Aorta (tissue), 5 donors: ENCODE measurements around the gene CYTH3. TPM values are rescaled to one million over a fixed set of nuclear protein-coding genes. Genes with fewer than 3 reads are reported as not detected.
"Not testable (repeated sequence)": the region's sequence is repeated elsewhere in the genome, so short reads cannot be mapped to it uniquely, and the experiment has no call there.

Source experiments
- ATAC-seq: fragments of 200-7000 bp; cut with Tn5 transposase; one replicate; pipeline ENCODE4 v1.9.1; 2022; ENCODE audit warnings: moderate library complexity; ENCODE audit not compliant: low FRiP score
- DNase-seq, 2 donors: peaks; one replicate each; pipeline ENCODE4 v3.0.0-alpha.2; 2020
- H3K27ac ChIP-seq, 2 donors: one replicate each; pipeline ENCODE4 v1.5.1; 2013; ENCODE audit warnings: low read length in 2 of 2, mild to moderate bottlenecking in 2 of 2, moderate library complexity in 2 of 2, control low read depth in 1 of 2, inconsistent platforms in 1 of 2, low read depth in 1 of 2
- H3K27me3 ChIP-seq, 2 donors: one replicate each; pipeline ENCODE4 v1.6.1; 2013; ENCODE audit warnings: control low read depth in 1 of 2, low read length in 1 of 2, mild to moderate bottlenecking in 1 of 2, moderate library complexity in 1 of 2; ENCODE audit not compliant: insufficient read depth in 2 of 2, control insufficient read depth in 1 of 2
- H3K36me3 ChIP-seq, 2 donors: one replicate each; pipeline ENCODE4 v1.6.1; 2013; ENCODE audit warnings: control low read depth in 1 of 2, low read length in 1 of 2, mild to moderate bottlenecking in 1 of 2; ENCODE audit not compliant: insufficient read depth in 2 of 2, control insufficient read depth in 1 of 2
- H3K4me1 ChIP-seq, 2 donors: one replicate each; pipeline ENCODE4 v1.6.1; 2013; ENCODE audit warnings: low read length in 2 of 2, control low read depth in 1 of 2, mild to moderate bottlenecking in 1 of 2, moderate library complexity in 1 of 2; ENCODE audit not compliant: insufficient read depth in 2 of 2, control insufficient read depth in 1 of 2
- H3K4me3 ChIP-seq, 2 donors: one replicate each; pipeline ENCODE4 v1.5.1; 2013; ENCODE audit warnings: low read length in 2 of 2, control low read depth in 1 of 2, mild to moderate bottlenecking in 1 of 2
- H3K9me3 ChIP-seq: one replicate; pipeline ENCODE4 v1.6.1; 2013; ENCODE audit warnings: mild to moderate bottlenecking, low read length; ENCODE audit not compliant: control insufficient read depth
- WGBS, 2 donors: extraction: QIAGEN DNeasy Blood & Tissue Kit; methylation state at CpG; one replicate each; pipeline ENCODE4 v1.1.7; 2013; 5-methylcytosine and 5-hydroxymethylcytosine counted together
- intact Hi-C, 2 donors: fragments of 100-400 bp; cut with DNase I; formaldehyde crosslinking; loops; one replicate each; pipeline versions ENCODE4 v1.14.2 to v1.15.0; 2022
- polyA plus RNA-seq, 2 donors: library from polyadenylated mRNA; stranded (reverse); fragments of 200-250 nt; gene quantifications; one replicate each; pipeline ENCODE4 v1.2.3, GENCODE V29; 2013
- total RNA-seq, 2 donors: library from RNA; stranded (reverse); fragmentation: NEBNext Ultra II Directional; extraction: Animal tissue kit (Norgen Biotek cat#: 25700); gene quantifications; one replicate each; pipeline ENCODE4 v1.2.1, GENCODE V29; 2021
- donor health status: healthy with polysubstance abuse.
- donor health status: Bipolar disorder and iron deficiency.
- donor health status: DM: no; HTN: no; CAD: no.
- donor health status: DM: no; HTN: no; CAD: no.
- donor health status: DM: yes; HTN: yes; CAD: no.

CYTH3 gene
- total and polyA plus RNA-seq, 4 donors = 20.2 to 63.7 (median 49.0) TPM

DNA sequence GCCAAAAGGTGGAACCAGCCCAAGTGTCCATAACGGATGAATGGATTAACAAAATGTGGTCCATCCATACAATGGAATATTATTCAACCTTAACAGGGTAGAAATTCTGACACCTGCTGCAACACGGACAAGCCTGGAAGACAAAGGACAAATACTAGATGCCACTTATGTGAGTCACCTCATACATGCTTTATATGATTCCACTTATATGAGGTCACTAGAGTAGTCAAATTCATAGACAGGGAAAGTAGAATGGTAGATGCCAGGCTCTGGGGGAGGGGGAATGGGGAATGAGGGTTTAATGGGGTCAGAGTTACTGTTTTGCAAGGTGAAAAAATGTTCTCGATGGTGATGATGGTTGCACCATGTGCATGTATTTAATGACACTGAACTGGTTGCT, 34.0 kb upstream of the CYTH3 start:
- ATAC-seq = no peak
- intact Hi-C loops = no loop called here
- DNase-seq = no peak
- Histone ChIP-seq H3K27ac (no peak overlapping the region), H3K9me3 (no peaks in the 10 kb centered on the region), H3K36me3 (no peaks in the 10 kb centered on the region), H3K4me3 (no peak overlapping the region), H3K4me1 (no peaks in the 10 kb centered on the region), H3K27me3 (no peaks in the 10 kb centered on the region)
- 44 to 56% methylated on average over 3 of the region's 3 CpGs for WGBS, 2 donors

- Histone ChIP-seq H3K4me3 (no peak overlapping the region), H3K36me3 (no peaks in the 10 kb centered on the region), H3K9me3 (no peaks in the 10 kb centered on the region), H3K27ac (no peak overlapping the region), H3K4me1 (no peaks in the 10 kb centered on the region), H3K27me3 (no peaks in the 10 kb centered on the region)
- intact Hi-C loops = no loop called here
- ATAC-seq (no peak), DNase-seq (no peak)
- 56 to 64% methylated on average over 2 of the region's 2 CpGs for WGBS, 2 donors
These were observed 32.9 kb upstream of the CYTH3 start for GRCh38 chr7:6305330-6305729.

DNA sequence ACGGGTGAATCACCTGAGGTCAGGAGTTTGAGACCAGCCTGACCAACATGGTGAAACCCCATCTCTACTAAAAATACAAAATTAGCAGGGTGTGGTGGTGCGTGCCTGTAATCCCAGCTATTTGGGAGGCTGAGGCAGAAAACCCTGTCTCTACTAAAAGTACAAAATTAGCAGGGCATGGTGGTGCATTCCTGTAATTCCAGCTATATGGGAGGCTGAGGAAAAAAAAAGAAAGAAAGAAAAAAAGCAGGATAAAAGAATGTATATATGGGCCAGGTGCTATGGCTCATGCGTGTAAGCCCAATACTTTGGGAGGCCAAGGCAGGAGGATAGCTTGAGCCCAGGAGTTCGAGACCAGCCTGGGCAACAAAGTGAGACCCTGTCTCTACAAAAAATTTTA, 29.0 kb upstream of the CYTH3 start:
- DNase-seq, H3K36me3 ChIP-seq, ATAC-seq, H3K9me3 ChIP-seq, H3K4me1 ChIP-seq, H3K27ac ChIP-seq, H3K27me3 ChIP-seq, H3K4me3 ChIP-seq, intact Hi-C loops: not testable (repeated sequence)
- 95 to 96% methylated on average over 4 of the region's 4 CpGs for WGBS, 2 donors

DNA sequence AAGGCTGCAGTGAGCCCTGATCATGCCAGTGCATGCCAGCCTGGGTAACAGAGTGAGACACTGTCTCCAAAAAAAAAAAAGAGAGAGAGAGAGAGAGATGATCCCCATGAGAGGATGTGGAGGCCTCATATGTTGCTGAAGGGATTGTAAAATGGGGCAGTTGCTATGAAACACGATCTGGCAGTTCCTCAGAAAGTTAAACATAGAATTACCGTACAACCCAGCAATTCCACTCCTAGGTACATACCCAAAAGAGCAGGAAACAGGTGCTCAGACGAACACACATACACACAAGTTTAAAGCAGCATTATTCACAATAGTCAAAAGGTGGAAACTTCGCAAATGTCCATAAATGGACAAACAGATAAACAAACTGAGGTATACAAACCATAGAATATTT, 27.4 kb upstream of the CYTH3 start:
- no peak for ATAC-seq
- Histone ChIP-seq H3K27ac (no peak overlapping the region), H3K4me3 (no peak overlapping the region), H3K9me3 (no peaks in the 10 kb centered on the region), H3K27me3 (no peaks in the 10 kb centered on the region), H3K36me3 (no peaks in the 10 kb centered on the region), H3K4me1 (no peaks in the 10 kb centered on the region)
- no peak for DNase-seq
- intact Hi-C loops = no loop called here
- WGBS, 2 donors = 91 to 93% methylated on average over 4 of the region's 4 CpGs

DNA sequence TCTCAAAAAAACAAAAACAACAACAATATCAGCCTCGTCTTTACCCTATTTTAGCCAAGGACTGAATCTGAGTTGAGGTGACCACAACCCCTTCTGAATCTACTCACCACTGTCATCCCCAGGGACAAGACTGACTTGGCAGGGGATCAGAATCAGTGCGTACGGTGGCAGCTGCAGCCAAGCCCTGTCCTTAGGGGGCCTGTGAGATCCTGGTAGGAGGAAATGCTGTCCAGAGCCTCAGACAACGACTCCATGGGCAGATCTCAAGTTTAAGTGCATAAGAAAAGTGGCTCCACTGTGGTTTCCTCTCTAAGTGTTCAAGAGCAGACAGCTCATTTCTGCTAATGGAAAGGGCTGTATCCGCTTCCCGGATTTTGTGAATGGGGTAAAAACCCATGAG, 22.4 kb upstream of the CYTH3 start:
- ATAC-seq = no peak
- no peaks in the 10 kb centered on the region for H3K4me1 ChIP-seq

GRCh38 chr7:6293202-6293601, 20.8 kb upstream of the CYTH3 start:
- H3K27me3 ChIP-seq = no peaks in the 10 kb centered on the region
- H3K4me1 ChIP-seq = no peaks in the 10 kb centered on the region
- H3K9me3 ChIP-seq = no peaks in the 10 kb centered on the region
- DNase-seq (no peak), ATAC-seq (no peak)
- H3K36me3 ChIP-seq = no peaks in the 10 kb centered on the region
- no peak overlapping the region for H3K4me3 ChIP-seq
- 76 to 83% methylated on average over 3 of the region's 3 CpGs for WGBS, 2 donors
- intact Hi-C loops = no loop called here
- no peak overlapping the region for H3K27ac ChIP-seq

More for the DNA sequence above, 22.4 kb upstream of the CYTH3 start:
- WGBS, 2 donors = 85 to 86% methylated on average over 6 of the region's 6 CpGs
- Histone ChIP-seq H3K27ac (no peak overlapping the region), H3K4me3 (no peak overlapping the region), H3K36me3 (no peaks in the 10 kb centered on the region), H3K9me3 (no peaks in the 10 kb centered on the region), H3K27me3 (no peaks in the 10 kb centered on the region)
- intact Hi-C loops = no loop called here
- DNase-seq = no peak

DNA sequence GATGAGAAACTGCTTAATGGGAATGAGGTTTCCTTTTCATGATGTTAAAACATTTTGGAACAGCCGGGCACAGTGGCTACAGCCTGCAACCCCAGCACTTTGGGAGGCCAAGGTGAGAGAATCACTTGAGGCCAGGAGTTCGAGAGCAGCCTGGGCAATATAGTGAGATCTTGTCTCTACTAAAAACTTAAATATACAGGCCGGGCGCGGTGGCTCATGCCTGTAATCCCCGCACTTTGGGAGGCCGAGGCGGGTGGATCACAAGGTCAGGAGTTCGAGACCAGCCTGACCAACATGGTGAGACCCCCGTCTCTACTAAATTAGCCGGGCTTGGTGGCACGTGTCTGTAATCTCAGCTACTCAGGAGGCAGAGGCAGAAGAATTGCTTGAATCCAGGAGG, 19.5 kb upstream of the CYTH3 start:
- peak in 1 of 2 donors; percentile 25 for DNase-seq
- H3K9me3 ChIP-seq, intact Hi-C loops, H3K36me3 ChIP-seq, H3K4me1 ChIP-seq, H3K27me3 ChIP-seq, ATAC-seq, H3K4me3 ChIP-seq, H3K27ac ChIP-seq: not testable (repeated sequence)
- 95 to 96% methylated on average over 12 of the region's 12 CpGs for WGBS, 2 donors

- Histone ChIP-seq H3K27me3 (no peaks in the 10 kb centered on the region), H3K9me3 (no peaks in the 10 kb centered on the region), H3K27ac (no peak overlapping the region), H3K4me3 (no peak overlapping the region), H3K4me1 (no peaks in the 10 kb centered on the region), H3K36me3 (no peaks in the 10 kb centered on the region)
- ATAC-seq = no peak
- peak in 1 of 2 donors; percentile 1 for DNase-seq
- intact Hi-C loops = no loop called here
- WGBS, 2 donors = 93 to 94% methylated on average over 5 of the region's 5 CpGs
These were observed 19.1 kb upstream of the CYTH3 start for GRCh38 chr7:6291531-6291930.

GRCh38 chr7:6290319-6290741, 17.9 kb upstream of the CYTH3 start:
- WGBS, 2 donors = 85 to 88% methylated on average over 9 of the region's 9 CpGs
- Histone ChIP-seq H3K9me3 (no peaks in the 10 kb centered on the region), H3K27me3 (no peaks in the 10 kb centered on the region), H3K27ac (no peak overlapping the region), H3K4me3 (no peak overlapping the region), H3K4me1 (no peaks in the 10 kb centered on the region), H3K36me3 (no peaks in the 10 kb centered on the region)
- no peak for ATAC-seq
- intact Hi-C loops = no loop called here
- DNase-seq = peak in 1 of 2 donors; percentile 70
